SH-SY5Y (cell line): ENCODE measurements around the gene NUCB1.

Experiments
- GATA2 ChIP-seq: IDR thresholded peaks from 2 replicates; pipeline ENCODE4 v1.6.1; 2011; ENCODE audit warnings: mild to moderate bottlenecking, low read depth, low read length
- GATA3 ChIP-seq: IDR thresholded peaks from 2 replicates; pipeline ENCODE4 v1.6.1; 2011; ENCODE audit warnings: low read depth, mild to moderate bottlenecking, low read length, moderate library complexity

NUCB1 gene

DNA sequence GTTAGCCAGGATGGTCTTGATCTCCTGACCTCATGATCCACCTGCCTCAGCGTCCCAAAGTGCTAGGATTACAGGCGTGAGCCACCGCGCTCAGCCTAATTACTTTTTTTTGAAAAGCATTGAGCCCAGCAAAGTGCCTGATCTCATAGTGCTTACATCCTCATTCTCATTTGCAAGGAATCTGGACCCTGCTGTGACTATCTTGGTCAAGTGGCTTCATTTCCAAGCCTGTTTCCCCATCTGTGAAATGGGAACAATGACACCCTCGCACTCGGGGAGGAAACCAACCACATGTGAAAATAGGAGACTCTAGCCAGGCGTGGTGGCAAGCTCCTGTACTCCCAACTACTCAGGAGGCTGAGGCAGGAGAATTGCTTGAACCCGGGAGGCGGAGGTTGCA is 30.1 kb upstream of the NUCB1 start:
- TF ChIP-seq GATA3 = no peak

DNA sequence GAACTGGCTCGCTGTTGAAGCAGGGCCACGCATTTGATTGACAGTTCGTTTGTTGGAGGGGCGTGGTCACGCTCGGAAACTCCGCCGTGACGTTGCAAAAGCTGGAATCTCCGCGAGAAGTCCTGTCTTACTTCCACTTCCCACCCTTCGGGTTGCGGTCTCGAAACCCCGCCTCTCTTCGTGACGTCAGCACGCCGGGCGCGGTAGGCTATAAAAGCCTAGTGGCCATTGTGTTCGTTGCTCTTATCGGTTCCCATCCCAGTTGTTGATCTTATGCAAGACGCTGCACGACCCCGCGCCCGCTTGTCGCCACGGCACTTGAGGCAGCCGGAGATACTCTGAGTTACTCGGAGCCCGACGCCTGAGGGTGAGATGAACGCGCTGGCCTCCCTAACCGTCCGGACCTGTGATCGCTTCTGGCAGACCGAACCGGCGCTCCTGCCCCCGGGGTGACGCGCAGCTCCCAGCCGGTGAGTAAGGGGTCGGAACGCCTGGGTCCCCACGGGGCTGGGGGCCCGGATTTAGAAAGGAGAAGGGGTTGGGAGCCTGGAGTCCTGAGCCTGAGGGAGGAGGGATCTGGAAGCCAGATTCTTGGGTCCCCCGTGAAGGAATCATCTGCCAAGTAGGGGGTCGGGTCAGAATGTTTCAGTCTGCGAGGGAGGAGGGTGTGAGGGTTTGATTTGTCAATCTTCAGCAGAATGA is 27.8 kb upstream of the NUCB1 start, which contains the start of gene PPP1R15A:
PPP1R15A (plus strand) TSS at position 240 of the 702 bp plus-strand sequence. CDS start 813 bp downstream, outside the sequence.
- TF ChIP-seq GATA2 (peak; percentile 76), GATA3 (no peak)

DNA sequence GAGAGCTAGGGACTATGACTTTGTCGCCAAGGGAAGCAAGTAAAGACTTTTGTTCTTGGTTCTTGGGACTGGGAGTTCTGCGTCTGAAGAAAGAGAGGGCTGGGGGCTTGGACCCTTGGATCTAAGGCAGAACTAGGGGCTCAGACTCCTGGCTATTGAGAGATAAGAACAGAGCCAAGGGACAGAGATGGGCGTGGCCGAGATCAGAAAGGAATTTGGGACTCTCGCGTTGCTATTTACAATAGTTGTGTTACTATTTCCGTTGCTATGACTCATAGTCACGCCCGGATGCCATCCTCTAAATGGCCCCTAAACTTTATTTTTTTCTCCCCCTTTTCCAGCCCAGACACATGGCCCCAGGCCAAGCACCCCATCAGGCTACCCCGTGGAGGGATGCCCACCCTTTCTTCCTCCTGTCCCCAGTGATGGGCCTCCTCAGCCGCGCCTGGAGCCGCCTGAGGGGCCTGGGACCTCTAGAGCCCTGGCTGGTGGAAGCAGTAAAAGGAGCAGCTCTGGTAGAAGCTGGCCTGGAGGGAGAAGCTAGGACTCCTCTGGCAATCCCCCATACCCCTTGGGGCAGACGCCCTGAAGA is 27.1 kb upstream of the NUCB1 start:
- no peak for TF ChIP-seq GATA2

DNA sequence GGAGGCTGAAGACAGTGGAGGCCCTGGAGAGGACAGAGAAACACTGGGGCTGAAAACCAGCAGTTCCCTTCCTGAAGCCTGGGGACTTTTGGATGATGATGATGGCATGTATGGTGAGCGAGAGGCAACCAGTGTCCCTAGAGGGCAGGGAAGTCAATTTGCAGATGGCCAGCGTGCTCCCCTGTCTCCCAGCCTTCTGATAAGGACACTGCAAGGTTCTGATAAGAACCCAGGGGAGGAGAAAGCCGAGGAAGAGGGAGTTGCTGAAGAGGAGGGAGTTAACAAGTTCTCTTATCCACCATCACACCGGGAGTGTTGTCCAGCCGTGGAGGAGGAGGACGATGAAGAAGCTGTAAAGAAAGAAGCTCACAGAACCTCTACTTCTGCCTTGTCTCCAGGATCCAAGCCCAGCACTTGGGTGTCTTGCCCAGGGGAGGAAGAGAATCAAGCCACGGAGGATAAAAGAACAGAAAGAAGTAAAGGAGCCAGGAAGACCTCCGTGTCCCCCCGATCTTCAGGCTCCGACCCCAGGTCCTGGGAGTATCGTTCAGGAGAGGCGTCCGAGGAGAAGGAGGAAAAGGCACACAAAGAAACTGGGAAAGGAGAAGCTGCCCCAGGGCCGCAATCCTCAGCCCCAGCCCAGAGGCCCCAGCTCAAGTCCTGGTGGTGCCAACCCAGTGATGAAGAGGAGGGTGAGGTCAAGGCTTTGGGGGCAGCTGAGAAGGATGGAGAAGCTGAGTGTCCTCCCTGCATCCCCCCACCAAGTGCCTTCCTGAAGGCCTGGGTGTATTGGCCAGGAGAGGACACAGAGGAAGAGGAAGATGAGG is 26.4 kb upstream of the NUCB1 start:
- TF ChIP-seq GATA3 (no peak), GATA2 (no peak)

DNA sequence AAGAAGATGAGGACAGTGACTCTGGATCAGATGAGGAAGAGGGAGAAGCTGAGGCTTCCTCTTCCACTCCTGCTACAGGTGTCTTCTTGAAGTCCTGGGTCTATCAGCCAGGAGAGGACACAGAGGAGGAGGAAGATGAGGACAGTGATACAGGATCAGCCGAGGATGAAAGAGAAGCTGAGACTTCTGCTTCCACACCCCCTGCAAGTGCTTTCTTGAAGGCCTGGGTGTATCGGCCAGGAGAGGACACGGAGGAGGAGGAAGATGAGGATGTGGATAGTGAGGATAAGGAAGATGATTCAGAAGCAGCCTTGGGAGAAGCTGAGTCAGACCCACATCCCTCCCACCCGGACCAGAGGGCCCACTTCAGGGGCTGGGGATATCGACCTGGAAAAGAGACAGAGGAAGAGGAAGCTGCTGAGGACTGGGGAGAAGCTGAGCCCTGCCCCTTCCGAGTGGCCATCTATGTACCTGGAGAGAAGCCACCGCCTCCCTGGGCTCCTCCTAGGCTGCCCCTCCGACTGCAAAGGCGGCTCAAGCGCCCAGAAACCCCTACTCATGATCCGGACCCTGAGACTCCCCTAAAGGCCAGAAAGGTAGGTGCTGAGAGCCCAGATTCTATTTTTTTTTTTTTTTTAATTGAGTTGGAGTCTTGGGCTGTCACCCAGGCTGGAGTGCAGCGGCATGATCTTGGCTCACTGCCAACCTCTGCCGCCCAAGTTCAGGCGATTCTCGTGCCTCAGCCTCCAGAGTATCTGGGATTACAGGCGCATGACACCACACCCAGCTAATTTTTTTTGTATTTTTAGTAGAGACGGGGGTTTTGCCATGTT is 25.6 kb upstream of the NUCB1 start:
- TF ChIP-seq GATA2 = no peak
- TF ChIP-seq GATA3 = no peak

DNA sequence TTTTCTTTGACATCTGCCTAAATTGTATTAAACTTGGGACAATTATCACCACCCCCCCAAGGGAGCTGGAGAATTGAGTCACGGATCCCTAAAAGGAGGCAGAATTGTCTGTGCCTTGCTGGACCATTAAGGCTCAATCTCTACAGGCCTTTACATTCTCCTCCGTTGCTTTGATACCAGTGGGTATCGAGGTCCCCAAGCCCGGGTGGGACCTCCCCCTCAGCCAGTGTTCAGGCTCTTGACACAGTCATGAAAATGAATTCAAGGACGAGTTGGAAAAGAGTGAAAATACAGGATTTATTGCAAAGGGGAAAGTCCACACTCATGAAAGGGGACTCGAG is 22.3 kb upstream of the NUCB1 start:
- no peak for TF ChIP-seq GATA3
- no peak for TF ChIP-seq GATA2

DNA sequence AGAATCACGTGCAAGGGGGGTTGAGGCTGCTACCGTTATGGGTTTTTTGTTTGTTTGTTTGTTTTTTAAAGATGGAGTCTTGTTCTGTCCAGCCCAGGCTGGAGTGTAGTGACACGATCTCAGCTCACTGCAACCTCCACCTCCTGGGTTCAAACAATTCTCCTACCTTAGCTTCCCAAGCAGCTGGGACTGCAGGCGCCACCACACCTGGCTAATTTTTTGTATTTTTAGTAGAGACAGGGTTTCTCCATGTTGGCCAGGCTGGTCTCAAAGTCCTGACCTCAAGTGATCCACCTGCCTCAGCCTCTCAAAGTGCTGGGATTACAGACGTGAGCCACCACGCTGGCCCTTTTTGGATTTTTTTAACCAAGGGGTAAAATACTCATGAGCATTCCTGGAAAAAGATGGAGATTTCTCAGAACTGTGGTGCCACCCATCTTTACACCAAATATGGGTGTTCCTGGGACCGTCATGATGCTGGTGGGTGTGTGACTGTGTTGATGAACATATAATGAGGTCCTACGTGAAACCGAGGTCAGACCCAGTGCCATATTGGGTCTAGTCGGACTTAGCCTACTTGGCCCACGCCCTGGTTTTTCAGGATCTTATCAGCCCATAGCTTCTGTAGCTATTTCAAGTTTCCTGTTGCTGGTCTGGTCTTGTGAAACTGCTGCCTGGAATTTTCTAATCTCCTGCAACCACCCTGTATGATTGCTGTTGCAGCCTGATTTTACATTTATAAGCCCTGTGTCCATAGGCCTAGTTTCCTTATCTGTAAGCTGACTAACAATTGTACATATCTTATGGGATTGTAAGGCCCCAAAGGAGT is 21.7 kb upstream of the NUCB1 start:
- no peak for TF ChIP-seq GATA2
- TF ChIP-seq GATA3 = no peak

DNA sequence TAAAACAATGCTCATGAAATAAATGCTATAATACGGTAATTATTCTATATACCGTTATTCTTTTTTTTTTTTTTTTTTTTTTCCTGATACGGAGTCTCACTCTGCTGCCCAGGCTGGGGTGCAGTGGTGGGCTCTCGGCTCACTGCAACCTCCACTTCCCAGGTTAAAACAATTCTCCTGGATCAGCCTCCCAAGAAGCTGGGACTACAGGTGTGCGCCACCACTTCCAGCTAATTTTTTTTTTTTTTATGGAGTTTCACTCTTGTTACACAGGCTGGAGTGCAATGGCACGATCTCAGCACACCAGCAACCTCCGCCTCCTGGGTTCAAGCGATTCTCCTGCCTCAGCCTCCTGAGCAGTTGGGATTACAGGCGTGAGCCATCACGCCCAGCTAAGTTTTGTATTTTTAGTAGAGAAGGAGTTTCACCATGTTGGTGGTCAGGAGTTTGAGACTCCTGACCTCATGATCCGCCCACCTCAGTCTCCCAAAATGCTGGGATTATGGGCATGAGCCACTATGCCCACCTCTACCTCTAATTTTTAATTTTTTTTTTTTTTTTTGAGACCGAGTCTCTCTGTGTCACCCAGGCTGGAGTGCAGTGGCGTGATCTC is 21.0 kb upstream of the NUCB1 start:
- TF ChIP-seq GATA2 (no peak), GATA3 (no peak)

DNA sequence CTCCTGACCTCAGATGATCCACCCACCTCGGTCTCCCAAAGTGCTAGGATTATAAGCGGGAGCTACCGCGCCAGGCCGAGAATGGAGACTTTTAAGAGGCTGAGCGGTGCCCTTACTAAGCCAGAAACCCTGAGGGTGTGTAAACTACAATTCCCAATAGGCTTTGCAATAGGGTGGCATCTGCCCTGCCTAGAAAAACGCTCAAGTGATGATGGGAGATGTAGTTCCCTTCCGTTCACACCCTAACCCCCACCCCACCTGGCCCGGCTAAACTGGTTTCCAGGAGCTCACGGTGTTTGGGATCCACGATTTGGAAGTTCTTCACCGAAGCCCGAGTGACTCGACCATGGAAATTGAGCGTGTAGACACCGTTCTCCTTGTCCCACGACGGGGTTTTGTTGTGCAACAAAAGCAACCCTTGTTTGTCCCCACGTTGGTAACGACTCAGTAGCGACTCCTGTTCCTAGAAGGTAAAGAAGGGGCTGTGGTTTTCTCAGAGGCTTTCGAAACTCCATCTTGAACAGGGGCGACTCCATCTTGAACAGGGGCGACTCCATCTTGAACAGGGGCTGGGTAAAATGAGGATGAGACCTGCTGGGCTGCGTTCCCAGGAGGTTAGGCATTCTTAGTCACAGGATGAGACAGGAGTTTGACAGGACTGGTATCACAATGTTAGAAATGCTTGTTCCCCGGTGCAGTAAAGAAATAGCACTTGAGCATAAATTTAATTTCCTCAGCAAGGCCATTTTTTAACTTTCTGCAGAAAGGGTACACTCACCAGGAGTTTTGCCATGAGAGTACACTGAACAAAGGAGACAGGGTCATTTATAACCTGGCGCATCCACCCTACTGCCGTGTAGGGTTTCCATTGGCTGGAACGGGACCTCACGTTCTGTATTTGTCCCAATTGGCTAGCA is 18.1 kb upstream of the NUCB1 start:
- TF ChIP-seq GATA3 = no peak

DNA sequence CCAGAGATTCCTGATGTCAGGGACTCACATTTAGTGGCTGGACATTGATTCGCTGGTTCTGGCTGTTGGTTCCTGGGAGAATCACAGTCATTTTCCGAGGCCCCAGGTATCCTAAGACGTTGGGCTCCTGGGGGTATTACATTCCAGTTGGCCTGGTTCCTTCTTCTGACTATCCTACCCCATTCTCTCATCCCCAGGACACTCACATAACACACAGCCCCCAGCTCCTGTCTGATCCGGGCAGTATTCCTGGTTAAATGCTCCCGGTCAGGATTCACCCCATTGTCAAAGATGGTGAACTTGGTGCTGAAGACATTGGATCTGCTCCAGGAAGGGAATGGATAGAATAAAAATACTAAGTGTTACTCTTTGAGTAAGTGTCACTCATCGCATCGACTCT is 16.4 kb upstream of the NUCB1 start:
- no peak for TF ChIP-seq GATA2
- no peak for TF ChIP-seq GATA3

DNA sequence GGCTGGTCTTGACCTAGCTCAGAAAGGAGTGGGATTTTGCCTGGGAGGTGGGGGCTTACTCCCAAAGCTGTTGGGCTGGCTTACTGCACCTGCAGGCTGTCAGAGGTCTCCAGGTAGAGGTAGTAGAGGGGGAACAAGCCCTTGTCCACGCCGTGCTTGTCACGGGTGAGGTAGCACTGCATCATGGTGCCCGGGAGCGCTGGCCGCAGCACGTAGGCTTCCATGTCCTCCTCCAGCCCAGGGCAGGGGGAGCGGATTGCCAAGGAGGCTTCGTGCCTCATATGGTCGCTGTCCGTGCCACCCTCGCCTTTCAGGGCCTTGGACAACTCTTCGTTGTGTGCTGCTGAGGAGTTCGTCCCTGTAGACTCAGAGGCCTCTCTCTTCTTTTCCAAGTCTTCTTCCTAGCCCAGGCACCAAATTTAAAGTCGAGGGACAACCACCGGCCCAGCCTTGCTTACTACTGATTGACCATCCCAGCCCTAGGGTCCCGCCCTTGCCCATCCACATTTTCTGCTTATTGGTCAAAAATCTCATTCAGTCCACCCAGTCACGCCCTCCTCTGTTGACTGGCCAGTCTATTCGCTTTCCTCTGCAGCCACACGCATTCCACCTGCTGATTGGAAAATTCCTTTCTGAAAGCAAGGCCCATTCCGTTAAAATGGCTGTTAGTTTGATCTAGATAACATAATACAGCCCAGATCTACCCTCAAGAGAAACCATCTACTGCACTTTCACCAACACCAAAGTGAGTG is 12.1 kb upstream of the NUCB1 start:
- TF ChIP-seq GATA3 (no peak), GATA2 (no peak)
